Stomach (tissue), 4 donors: Measurements from ENCODE around the gene BRME1.

Experiments
- CTCF ChIP-seq, 7 experiments: fragments of 450-650 bp in 4 of 7; fragments of 200-600 bp in 3 of 7; sonication (generic) in 3 of 7; IDR thresholded peaks; one replicate each; pipeline ENCODE4 v1.5.1; 2016 to 2019; ENCODE audit warnings: antibody characterized with exemption in 7 of 7, control low read depth in 2 of 7, mild to moderate bottlenecking in 1 of 7
- EP300 ChIP-seq: sonication (generic); formaldehyde crosslinking; IDR thresholded peaks from one replicate; pipeline ENCODE4 v1.6.1; 2017; ENCODE audit warnings: antibody characterized with exemption
- POLR2A ChIP-seq, 4 donors: fragments of 450-650 bp; IDR thresholded peaks; one replicate each; pipeline ENCODE4 v1.6.1; 2016; ENCODE audit warnings: antibody characterized with exemption in 4 of 4, control low read depth in 2 of 4, mild to moderate bottlenecking in 1 of 4, moderate library complexity in 1 of 4

- TF ChIP-seq POLR2A (IDR thresholded peaks at IDR 0.05): no peak
- no peak for TF ChIP-seq CTCF (IDR thresholded peaks at IDR 0.05)
- no peak for TF ChIP-seq EP300
Measured at GRCh38 chr19:13843104-13843921, 62.6 kb downstream of the BRME1 start.
